GM20000 (cell line): ENCODE data around the gene HMG20B.
"Not testable (repeated sequence)": the region's sequence is repeated elsewhere in the genome, so short reads cannot be mapped to it uniquely, and the experiment has no call there.

ENCODE experiments used
- DNase-seq: peaks from one replicate; pipeline ENCODE4 v3.0.0; 2012; ENCODE audit warnings: low spot score
- CTCF ChIP-seq: IDR thresholded peaks from 2 replicates; pipeline ENCODE4 v1.5.1; 2012; ENCODE audit warnings: mild to moderate bottlenecking, control low read depth; ENCODE audit errors: extremely low read depth, missing control alignments

HMG20B gene

GRCh38 chr19:3528080-3528479 lies 44.7 kb upstream of the HMG20B start:
- TF ChIP-seq CTCF: no peak
- DNase-seq: no peak

- DNase-seq: no peak
- no peak for TF ChIP-seq CTCF
These were observed 44.1 kb upstream of the HMG20B start for GRCh38 chr19:3528539-3529211.

- DNase-seq: not testable (repeated sequence)
These were observed 43.4 kb upstream of the HMG20B start for GRCh38 chr19:3529299-3529698.

- no peak for DNase-seq
- no peak for TF ChIP-seq CTCF
These were observed 42.4 kb upstream of the HMG20B start for GRCh38 chr19:3530389-3530788.

- no peak for TF ChIP-seq CTCF
- no peak for DNase-seq
These were observed 41.0 kb upstream of the HMG20B start for GRCh38 chr19:3531716-3532115.

- no peak for TF ChIP-seq CTCF
- DNase-seq: no peak
These were observed 40.5 kb upstream of the HMG20B start for GRCh38 chr19:3532154-3532786.

- DNase-seq: no peak
- no peak for TF ChIP-seq CTCF
These were observed 39.7 kb upstream of the HMG20B start for GRCh38 chr19:3533033-3533432.

GRCh38 chr19:3533563-3534216 lies 39.1 kb upstream of the HMG20B start:
- no peak for TF ChIP-seq CTCF
- DNase-seq: no peak
